ENCODE results near the gene LIPM.

- TF ChIP-seq EZH2 (optimal IDR thresholded peaks at IDR 0.05; ENCODE audit: low read depth, low read length), result no peak
- TF ChIP-seq CTCF (IDR thresholded peaks at IDR 0.05; ENCODE audit: low read length), result no peak
- TF ChIP-seq EZH2phosphoT487 (IDR thresholded peaks at IDR 0.05; ENCODE audit: low read length), result no peak
These were observed at the start of gene LIPM for GRCh38 chr10:88802523-88803285.
